Glomerular visceral epithelial cell (primary cell): ENCODE data around the gene UEVLD.
A peak's percentile ranks its signal among the peaks of the same experiment; 100 is the strongest.

Experiments
- DNase-seq: peaks from one replicate; pipeline ENCODE4 v3.0.0-alpha.2; 2016; ENCODE audit errors: extremely low spot score

Gene UEVLD

GRCh38 chr11:18581825-18582224 is 6.7 kb downstream of the UEVLD start:
- DNase-seq, result no peak

GRCh38 chr11:18580113-18580766 is 8.3 kb downstream of the UEVLD start:
- DNase-seq, result no peak

- peak; percentile 30 for DNase-seq
Measured at GRCh38 chr11:18578975-18579598, 9.4 kb downstream of the UEVLD start.

- no peak for DNase-seq
Measured at GRCh38 chr11:18575361-18575760, 13.2 kb downstream of the UEVLD start.

GRCh38 chr11:18567081-18567480 is 21.5 kb downstream of the UEVLD start:
- no peak for DNase-seq

GRCh38 chr11:18566406-18566805 is 22.1 kb downstream of the UEVLD start:
- DNase-seq, result no peak

GRCh38 chr11:18564149-18564548 is 24.4 kb downstream of the UEVLD start:
- DNase-seq, result no peak

- DNase-seq, result no peak
Measured at GRCh38 chr11:18563090-18563730, 25.3 kb downstream of the UEVLD start.

- DNase-seq, result no peak
Measured at GRCh38 chr11:18548001-18548400, 40.5 kb downstream of the UEVLD start.

- DNase-seq, result peak; percentile 26
Measured at GRCh38 chr11:18540207-18541009, 48.1 kb downstream of the UEVLD start.

GRCh38 chr11:18536209-18536608 is 52.3 kb downstream of the UEVLD start:
- no peak for DNase-seq

GRCh38 chr11:18534245-18534644 is 54.3 kb downstream of the UEVLD start:
- no peak for DNase-seq

GRCh38 chr11:18533365-18533764 is 55.2 kb downstream of the UEVLD start:
- DNase-seq, result no peak

GRCh38 chr11:18527512-18527911 is 61.0 kb downstream of the UEVLD start:
- DNase-seq, result no peak

GRCh38 chr11:18526521-18527296 is 61.8 kb downstream of the UEVLD start, which contains the start of gene TSG101:
Gene TSG101, minus strand, starts transcription at chr11:18526942. Its CDS starts 126 bp downstream, at chr11:18526816.
- peak; percentile 92 for DNase-seq

GRCh38 chr11:18526130-18526520 is 62.4 kb downstream of the UEVLD start:
- DNase-seq, result no peak

- no peak for DNase-seq
Measured at GRCh38 chr11:18524248-18524647, 64.3 kb downstream of the UEVLD start.

- DNase-seq, result no peak
Measured at GRCh38 chr11:18523084-18523483, 65.5 kb downstream of the UEVLD start.

GRCh38 chr11:18522388-18522787 is 66.1 kb downstream of the UEVLD start:
- DNase-seq, result no peak

- DNase-seq, result no peak
Measured at GRCh38 chr11:18521122-18521521, 67.4 kb downstream of the UEVLD start.

GRCh38 chr11:18502352-18502751 is 86.2 kb downstream of the UEVLD start:
- no peak for DNase-seq
